ENCODE data around the gene XPNPEP2.

Gene XPNPEP2

GRCh38 chrX:129738466-129739308 lies at the start of gene XPNPEP2:
Gene XPNPEP2 (plus strand): TSS chrX:129738979. CDS start chrX:129739214, 235 bp downstream.
- in situ Hi-C loops (cut with MboI; ENCODE audit: low sequenced_read_pairs): no loop called here

GRCh38 chrX:129689796-129690195 lies 49.0 kb upstream of the XPNPEP2 start:
- in situ Hi-C loops (cut with MboI; ENCODE audit: low sequenced_read_pairs): no loop called here

GRCh38 chrX:129690435-129690834 lies 48.3 kb upstream of the XPNPEP2 start:
- in situ Hi-C loops (cut with MboI; ENCODE audit: low sequenced_read_pairs): no loop called here

GRCh38 chrX:129693354-129693753 lies 45.4 kb upstream of the XPNPEP2 start:
- in situ Hi-C loops (cut with MboI; ENCODE audit: low sequenced_read_pairs): no loop called here

- in situ Hi-C loops (cut with MboI; ENCODE audit: low sequenced_read_pairs): no loop called here
These were observed 44.0 kb upstream of the XPNPEP2 start for GRCh38 chrX:129694805-129695204.

- in situ Hi-C loops (cut with MboI; ENCODE audit: low sequenced_read_pairs): no loop called here
These were observed 43.2 kb upstream of the XPNPEP2 start for GRCh38 chrX:129695535-129695934.

- in situ Hi-C loops (cut with MboI; ENCODE audit: low sequenced_read_pairs): no loop called here
These were observed 42.8 kb upstream of the XPNPEP2 start for GRCh38 chrX:129695937-129696336.

- in situ Hi-C loops (cut with MboI; ENCODE audit: low sequenced_read_pairs): no loop called here
These were observed 42.2 kb upstream of the XPNPEP2 start for GRCh38 chrX:129696463-129697155.

GRCh38 chrX:129697204-129697829 lies 41.5 kb upstream of the XPNPEP2 start:
- in situ Hi-C loops (cut with MboI; ENCODE audit: low sequenced_read_pairs): no loop called here

GRCh38 chrX:129698150-129698549 lies 40.6 kb upstream of the XPNPEP2 start:
- in situ Hi-C loops (cut with MboI; ENCODE audit: low sequenced_read_pairs): no loop called here

GRCh38 chrX:129700536-129700935 lies 38.2 kb upstream of the XPNPEP2 start:
- in situ Hi-C loops (cut with MboI; ENCODE audit: low sequenced_read_pairs): no loop called here

GRCh38 chrX:129701624-129702069 lies 37.1 kb upstream of the XPNPEP2 start:
- in situ Hi-C loops (cut with MboI; ENCODE audit: low sequenced_read_pairs): no loop called here

GRCh38 chrX:129704491-129704890 lies 34.3 kb upstream of the XPNPEP2 start:
- in situ Hi-C loops (cut with MboI; ENCODE audit: low sequenced_read_pairs): no loop called here

GRCh38 chrX:129705377-129705925 lies 33.3 kb upstream of the XPNPEP2 start:
- in situ Hi-C loops (cut with MboI; ENCODE audit: low sequenced_read_pairs): no loop called here

GRCh38 chrX:129705988-129706387 lies 32.8 kb upstream of the XPNPEP2 start:
- in situ Hi-C loops (cut with MboI; ENCODE audit: low sequenced_read_pairs): no loop called here

GRCh38 chrX:129706400-129707072 lies 32.2 kb upstream of the XPNPEP2 start:
- in situ Hi-C loops (cut with MboI; ENCODE audit: low sequenced_read_pairs): no loop called here

GRCh38 chrX:129714581-129714980 lies 24.2 kb upstream of the XPNPEP2 start:
- in situ Hi-C loops (cut with MboI; ENCODE audit: low sequenced_read_pairs): no loop called here

- in situ Hi-C loops (cut with MboI; ENCODE audit: low sequenced_read_pairs): no loop called here
These were observed 22.3 kb upstream of the XPNPEP2 start for GRCh38 chrX:129716507-129716906.

GRCh38 chrX:129717892-129718291 lies 20.9 kb upstream of the XPNPEP2 start:
- in situ Hi-C loops (cut with MboI; ENCODE audit: low sequenced_read_pairs): no loop called here

GRCh38 chrX:129718676-129719075 lies 20.1 kb upstream of the XPNPEP2 start:
- in situ Hi-C loops (cut with MboI; ENCODE audit: low sequenced_read_pairs): no loop called here

GRCh38 chrX:129719268-129719667 lies 19.5 kb upstream of the XPNPEP2 start:
- in situ Hi-C loops (cut with MboI; ENCODE audit: low sequenced_read_pairs): no loop called here
